GDM1 (cell line): Measurements from ENCODE around the gene GPR137.

ENCODE experiments used
- DNase-seq: peaks from one replicate; lab custom pipeline; 2025; lab: John Stamatoyannopoulos, UW

The GPR137 gene

DNA sequence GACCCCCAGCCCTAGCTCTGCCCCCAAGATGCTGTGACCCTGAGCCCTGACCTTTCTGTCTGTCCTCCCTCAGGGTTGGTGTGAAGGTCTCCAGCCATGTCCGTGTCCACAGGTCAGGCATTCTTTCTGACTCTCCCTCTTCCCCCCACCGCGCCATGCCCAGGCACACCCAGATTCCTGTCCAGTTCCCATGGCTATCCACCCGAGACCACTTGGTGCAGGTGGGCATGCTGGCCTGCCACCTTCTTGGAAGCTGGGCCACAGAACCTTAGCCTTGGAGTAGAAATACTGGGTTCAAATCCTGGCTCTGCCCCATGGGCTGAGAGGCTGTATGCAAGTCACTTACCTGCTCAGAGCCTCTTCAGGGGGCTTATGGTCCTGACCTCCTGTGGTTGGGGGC lies 36.6 kb upstream of the GPR137 start:
- DNase-seq = no peak

DNA sequence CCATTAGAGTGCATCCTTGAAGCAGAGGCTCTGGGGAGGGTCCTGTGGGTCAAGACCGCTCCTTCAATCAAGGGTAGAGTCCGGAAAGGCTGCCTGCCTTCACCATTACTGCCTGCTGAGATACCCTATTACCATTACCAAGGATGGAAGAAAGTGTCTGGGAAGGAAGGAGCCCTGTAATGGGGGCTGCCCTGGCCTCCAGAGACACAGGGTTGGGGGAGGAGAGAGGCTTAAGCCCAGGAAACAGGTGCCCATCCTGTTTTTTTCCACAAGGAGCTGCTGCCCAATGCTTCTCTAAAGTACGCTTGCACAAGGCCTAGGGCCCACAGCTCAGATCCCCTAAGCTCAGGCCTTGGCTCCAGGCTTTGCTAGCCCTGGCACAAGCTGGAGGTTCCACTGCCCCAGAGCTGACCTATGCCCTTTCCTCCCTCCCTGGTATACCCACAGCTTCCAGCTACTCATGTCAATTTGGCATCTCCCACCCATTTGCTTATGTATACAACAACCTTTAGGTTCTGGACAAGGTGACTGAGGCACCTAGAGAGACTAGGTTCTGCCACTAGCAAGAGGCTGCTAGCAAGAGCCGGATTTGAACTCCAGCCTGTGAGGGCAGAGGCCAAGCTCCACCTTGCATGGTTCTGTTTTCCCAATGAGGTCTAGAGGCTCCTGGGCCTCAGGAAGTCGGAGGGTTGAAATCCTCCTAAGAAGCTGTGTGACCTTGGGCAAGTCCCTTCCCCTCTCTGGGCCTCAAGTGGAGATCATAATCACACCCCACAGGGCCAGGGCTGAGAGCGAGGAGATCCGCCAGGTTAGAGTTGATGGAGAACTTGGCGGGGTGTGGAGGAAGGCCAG lies 35.9 kb upstream of the GPR137 start:
- DNase-seq = no peak

DNA sequence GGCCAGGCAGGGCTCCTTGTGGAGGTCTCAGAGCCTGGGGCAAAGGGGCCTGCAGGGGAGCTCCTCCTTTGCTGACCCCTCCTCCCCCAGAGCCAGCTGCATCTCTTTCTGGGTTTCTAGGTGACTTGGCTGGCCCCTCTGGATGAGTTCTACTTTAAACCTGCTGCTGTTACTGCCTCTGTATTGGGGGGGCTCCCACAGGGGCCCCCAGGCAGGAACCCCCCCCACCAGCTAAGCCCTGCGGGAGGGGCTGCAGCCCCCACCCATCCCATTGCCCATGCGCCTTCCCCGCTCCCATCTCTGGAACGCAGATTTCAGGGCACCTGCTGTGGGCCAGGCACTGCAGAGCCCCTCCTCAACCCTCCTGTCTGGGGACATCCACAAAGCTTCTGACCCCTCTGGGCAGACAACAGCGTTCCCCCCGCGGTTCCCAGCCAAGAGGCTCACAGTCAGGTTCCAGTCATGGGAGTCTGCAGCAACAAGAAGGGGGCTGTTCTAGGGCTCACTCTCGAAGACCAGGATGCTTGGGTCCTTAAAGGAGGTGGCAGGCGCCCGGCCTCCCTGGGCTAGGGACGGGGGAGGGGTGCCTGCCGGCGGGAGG lies 35.1 kb upstream of the GPR137 start:
- DNase-seq = no peak

DNA sequence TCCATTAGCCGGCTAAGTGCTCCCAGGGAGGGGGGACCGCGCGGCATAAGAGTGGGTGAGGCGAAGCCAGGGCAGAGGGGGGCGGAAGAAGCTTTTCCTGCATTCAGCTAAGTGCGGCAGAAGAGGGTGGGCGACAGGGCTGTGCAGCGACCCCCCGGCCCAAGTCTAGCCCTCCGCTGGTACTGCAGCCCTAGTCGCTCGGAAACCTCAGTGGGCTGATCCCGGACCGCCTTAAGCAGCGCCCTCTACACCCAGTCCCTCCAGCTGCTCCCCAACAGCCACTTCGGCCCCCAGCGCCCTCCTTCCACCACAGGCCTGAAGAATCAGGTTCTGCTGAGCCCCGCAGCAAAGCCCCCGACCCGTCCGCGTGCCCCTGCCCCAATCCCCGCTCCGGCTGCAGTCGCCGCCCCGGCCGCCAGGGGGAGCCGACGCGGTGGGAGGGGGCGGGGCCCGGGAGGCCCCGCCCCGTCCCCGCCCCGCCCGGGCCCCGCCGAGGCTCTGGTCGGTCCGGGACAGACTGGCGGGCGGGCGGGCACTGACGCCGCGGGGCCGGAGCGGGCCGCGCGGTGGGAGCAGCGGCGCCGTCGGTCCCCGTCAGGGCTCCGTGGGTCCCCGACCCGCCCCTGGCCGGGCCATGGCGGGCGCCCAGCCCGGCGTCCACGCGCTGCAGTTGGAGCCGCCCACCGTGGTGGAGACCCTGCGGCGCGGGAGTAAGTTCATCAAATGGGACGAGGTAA lies 34.5 kb upstream of the GPR137 start, which contains the start of gene PLCB3:
Gene PLCB3 (plus strand): TSS at position 515 of the 737 bp plus-strand sequence. CDS start 120 bp downstream, at position 635.
- no peak for DNase-seq

DNA sequence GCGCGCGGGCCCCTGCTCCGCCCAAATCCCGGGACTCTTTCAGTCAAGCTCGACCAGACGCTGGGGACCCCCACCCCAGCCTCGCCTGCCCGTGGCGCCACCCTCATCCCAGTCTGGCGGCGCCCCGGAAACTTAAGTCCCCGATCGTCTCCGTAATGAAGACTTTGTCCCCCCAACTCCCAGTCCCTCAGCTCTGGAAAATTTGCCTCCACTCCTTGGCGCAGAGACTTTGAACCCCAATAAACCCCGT lies 34.0 kb upstream of the GPR137 start:
- no peak for DNase-seq

DNA sequence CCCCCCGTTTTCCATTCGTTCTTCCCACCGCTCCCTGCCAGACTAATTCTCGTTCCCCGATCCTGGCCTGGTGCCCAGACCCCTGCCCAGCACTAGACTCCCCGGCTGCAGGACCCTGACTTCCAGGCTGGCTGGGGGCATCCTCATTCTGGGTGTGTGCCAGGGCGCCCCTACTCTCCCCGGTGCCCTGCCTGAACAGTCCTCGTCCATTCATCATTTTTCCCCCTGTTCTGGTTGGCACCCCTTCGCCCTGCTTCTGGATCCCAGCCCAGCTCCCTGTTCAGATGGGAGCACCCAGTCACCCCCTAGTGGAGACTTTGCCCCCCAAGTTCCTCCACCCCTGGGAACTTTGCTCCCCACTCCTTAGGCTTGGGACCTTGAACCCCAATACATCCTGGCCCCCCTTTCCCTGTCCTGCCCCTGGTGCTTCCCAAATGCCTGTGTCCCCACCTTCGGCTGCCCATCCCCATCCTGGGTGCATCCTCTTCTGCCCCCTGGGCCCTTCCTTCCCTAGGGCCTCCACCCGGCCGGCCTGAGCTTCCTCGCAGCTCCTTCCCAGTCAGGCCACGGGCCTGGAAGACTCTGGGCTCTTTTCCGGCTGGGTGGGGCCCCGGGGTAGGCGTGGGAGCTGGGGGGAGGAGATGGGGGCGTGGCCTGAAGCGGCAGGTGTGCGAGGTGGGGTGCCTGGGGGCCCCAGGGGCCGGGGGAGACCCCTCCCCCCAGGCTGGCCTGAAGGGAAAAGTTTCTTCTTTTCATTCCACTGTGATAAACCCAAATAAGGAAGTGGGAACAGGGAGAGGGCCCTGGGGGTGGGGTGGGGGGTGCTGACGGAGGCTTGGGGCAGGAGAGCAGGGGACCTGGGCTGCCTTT lies 33.4 kb upstream of the GPR137 start:
- DNase-seq = no peak

DNA sequence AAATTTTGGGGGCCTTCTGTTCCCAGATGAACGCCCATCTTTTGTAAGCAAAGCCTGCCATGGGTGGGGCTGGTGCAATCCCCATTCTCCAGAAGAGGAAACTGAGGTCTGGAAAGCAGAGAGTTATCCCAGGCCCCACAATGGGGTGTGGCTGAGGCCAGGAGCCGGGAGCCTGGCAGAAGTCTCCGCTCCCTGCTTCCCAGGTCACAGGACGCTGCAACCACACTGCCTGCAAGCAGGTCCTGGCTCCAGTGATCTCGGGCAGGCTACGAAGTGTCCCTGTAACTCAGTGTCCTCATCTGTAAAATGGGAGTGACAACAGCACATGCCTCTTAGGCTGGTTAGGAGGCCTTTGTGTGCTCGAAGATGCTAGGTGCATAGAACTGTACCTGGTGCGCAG lies 32.6 kb upstream of the GPR137 start:
- DNase-seq = no peak

DNA sequence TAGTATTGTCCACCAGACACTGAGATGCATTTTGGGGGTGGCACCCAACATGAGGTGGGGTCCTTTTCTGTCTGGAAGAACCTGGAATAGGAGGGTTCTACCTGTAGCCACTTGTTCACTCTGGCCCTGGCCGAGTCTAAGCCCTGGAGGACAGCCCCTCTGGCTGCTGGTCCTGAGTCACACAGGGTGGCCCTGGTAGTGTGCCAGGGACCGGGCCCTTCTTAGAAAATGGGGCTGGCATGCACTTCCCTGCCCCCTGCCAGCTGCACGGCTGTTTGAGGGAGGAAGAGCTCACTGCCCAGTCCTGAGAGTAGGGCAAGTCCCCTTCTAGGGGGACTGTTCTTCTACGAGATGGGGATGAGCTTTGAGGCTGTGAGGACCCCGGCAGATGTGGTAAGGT lies 32.2 kb upstream of the GPR137 start:
- DNase-seq = no peak

DNA sequence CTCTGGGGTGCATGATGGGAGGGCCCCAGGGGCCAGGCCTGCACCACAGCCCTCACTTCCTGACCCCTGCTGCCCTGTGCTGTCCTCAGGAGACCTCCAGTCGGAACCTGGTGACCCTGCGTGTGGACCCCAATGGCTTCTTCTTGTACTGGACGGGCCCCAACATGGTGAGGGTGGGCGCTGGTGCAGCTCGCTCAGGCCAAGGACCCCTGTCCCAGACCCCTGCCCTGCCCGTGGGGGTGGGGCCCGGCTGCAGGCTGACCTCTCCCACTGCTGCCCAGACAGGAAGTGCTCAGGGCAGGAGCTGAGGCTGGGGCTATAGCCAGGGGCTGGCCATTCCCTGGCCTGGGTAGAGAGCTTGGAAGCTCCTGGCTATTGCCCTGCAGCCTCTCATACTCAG lies 31.3 kb upstream of the GPR137 start:
- DNase-seq = no peak

DNA sequence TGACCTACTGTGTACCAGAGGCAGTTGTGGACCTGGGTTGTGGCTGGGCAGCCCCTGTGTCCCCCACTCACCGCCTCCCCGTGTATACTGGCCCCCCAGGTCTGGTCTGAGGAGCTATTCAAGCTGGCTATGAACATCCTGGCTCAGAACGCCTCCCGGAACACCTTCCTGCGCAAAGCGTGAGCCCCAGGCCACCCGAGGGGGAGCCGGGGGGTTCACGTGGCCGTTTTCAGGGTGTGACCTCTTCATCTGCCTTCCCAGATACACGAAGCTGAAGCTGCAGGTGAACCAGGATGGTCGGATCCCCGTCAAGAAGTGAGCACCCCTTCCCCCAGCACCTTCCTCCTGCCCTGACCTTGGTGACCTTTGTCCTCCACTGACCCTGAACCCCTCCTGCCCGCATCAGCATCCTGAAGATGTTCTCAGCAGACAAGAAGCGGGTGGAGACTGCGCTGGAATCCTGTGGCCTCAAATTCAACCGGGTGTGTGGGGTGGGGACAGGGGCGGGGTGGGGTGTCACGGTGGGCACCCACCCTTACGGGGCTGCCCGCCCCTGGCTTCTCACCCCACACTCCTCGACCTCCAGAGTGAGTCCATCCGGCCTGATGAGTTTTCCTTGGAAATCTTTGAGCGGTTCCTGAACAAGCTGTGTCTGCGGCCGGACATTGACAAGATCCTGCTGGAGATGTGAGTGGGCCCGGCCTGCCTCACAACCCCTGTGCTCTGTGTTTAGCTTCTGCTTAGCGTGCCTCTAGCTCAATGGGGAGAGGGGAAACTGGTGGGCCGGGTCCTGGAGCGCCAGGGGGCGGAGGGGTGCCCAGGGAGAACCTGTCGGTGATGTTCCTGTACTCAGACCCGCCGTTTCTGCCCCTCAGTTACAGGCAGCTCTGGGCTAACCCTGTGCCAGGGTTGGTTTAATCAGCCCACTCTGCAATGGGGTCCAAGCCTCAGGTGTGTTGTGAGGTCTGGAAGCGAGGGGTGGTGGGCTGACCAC lies 30.2 kb upstream of the GPR137 start:
- DNase-seq = no peak

DNA sequence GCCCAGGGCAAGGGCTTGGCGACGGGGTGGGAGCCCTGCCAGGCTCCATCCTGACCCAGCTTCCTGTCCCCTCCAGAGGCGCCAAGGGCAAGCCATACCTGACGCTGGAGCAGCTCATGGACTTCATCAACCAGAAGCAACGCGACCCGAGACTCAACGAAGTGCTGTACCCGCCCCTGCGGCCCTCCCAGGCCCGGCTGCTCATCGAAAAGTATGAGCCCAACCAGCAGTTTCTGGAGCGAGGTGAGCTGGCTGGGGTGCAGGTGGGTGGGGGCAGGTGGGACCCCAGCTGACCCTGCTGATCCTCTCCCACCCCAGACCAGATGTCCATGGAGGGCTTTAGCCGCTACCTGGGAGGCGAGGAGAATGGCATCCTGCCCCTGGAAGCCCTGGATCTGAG lies 29.3 kb upstream of the GPR137 start:
- DNase-seq = no peak

DNA sequence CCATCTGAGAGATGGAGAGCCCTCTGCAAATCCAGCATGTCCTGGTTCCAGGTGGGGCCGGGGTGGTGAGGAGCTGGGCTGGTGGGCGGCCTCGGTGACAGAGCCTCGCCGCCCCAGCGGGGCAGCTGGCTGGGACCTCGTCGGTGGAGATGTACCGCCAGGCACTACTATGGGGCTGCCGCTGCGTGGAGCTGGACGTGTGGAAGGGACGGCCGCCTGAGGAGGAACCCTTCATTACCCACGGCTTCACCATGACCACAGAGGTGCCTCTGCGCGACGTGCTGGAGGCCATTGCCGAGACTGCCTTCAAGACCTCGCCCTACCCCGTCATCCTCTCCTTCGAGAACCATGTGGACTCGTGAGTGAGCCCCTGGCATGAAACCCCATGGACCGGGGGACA lies 27.3 kb upstream of the GPR137 start:
- no peak for DNase-seq

DNA sequence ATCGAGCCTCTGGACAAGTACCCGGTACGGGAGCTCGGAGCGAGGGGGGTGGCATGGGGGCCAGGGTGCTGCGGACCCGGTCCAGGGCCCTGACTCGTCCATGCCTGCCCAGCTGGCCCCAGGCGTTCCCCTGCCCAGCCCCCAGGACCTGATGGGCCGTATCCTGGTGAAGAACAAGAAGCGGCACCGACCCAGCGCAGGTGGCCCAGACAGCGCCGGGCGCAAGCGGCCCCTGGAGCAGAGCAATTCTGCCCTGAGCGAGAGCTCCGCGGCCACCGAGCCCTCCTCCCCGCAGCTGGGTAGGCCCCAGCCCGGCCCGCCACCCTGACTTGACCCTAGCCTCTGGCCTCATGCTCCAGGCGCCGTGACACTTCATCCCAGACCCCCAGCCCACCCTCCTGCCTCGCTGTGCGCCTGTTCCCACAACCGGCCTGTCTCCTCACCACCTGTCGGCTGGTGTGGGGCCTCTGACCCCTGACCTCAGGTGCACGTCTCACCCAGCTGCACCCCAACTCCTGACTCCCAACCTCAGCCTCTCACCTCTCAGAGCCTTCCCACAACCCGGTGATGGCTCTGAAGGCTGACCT lies 26.6 kb upstream of the GPR137 start:
- DNase-seq = no peak

DNA sequence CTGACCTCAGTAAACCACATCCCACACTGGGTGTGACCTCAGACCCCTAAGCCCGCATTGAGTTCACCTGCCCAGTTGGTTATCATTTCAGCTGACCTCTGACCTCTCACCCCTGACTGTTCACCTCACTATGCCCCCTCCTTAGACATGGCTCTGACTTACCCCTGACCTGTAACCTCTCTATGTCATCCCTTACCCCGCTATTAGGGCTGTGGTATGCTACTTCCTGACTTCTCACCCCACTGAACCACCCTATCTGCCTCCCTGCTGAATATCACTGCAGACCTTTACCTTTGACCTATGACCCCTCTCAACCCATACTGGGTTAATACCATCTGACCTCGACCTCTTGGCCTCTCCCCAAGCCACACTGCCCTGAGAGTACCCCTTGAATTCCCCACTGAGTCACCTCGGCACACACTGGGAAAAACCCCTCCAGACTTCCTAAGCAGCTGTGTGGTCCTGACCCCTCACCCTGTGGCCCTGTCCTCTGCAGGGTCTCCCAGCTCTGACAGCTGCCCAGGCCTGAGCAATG lies 26.0 kb upstream of the GPR137 start:
- DNase-seq = no peak

DNA sequence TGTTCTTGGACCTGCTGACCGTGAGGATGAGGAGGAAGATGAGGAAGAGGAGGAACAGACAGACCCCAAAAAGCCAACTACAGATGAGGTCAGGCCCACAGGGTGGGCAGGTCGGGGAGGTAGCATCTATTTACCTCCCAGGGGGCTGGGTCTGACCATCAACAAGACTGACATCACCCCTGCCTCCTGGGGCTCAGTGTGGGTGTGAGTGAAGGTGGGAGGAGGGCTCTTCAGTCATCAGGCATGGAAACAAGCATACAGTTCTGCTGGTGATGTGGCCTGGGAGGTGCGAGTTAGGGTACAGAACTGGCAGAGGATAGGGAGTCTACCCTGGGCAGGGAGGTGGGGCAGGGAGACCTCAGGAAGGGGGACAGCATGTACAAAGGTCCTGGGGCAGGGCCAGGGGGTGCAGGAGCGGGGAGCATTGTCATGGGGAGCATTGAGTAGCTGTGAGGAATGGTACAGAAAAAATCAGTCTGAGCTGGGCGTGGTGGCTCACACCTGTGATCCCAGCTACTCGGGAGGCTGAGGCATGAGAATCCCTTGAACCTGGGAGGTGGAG lies 25.4 kb upstream of the GPR137 start:
- no peak for DNase-seq

DNA sequence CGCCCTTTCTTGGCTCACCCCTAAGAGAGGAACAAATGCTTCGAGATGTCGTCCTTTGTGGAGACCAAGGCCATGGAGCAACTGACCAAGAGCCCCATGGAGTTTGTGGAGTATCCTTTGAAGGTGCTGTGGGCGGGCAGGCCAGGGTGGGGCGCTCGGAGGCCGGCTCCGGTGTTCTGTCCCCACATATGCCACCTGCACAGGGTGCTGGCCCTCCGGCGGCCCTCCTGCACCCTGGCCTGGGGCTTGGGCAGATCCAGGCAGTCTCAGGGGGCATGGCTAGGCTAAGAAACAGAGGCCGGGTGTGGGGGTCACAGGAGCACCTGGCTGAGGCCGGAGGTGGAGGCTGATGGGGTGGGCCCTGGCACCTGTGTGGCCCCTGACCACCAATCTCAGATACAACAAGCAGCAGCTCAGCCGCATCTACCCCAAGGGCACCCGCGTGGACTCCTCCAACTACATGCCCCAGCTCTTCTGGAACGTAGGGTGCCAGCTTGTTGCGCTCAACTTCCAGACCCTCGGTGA lies 24.0 kb upstream of the GPR137 start:
- no peak for DNase-seq

DNA sequence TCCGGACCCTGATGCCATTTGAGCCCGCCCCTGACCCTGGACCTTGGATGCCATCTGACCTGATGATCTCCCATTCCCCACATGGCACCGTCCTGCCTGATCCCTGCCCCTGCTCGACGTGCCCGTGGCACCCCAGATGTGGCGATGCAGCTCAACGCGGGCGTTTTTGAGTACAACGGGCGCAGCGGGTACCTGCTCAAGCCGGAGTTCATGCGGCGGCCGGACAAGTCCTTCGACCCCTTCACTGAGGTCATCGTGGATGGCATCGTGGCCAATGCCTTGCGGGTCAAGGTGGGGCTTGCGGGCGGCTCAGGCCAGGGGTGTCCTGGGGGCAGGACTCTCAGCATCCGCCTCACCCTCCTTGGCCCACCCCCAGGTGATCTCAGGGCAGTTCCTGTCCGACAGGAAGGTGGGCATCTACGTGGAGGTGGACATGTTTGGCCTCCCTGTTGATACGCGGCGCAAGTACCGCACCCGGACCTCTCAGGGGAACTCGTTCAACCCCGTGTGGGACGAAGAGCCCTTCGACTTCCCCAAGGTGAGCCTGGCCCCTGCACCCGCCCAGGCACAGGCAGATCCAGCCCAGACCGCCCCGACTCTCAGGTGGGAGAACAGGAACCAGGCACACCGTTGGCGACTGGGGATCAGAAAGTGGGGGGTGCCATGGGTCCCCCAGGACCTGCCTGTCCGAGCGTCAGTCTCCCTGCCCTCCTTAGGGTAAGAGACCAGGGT lies 23.2 kb upstream of the GPR137 start:
- DNase-seq = no peak

DNA sequence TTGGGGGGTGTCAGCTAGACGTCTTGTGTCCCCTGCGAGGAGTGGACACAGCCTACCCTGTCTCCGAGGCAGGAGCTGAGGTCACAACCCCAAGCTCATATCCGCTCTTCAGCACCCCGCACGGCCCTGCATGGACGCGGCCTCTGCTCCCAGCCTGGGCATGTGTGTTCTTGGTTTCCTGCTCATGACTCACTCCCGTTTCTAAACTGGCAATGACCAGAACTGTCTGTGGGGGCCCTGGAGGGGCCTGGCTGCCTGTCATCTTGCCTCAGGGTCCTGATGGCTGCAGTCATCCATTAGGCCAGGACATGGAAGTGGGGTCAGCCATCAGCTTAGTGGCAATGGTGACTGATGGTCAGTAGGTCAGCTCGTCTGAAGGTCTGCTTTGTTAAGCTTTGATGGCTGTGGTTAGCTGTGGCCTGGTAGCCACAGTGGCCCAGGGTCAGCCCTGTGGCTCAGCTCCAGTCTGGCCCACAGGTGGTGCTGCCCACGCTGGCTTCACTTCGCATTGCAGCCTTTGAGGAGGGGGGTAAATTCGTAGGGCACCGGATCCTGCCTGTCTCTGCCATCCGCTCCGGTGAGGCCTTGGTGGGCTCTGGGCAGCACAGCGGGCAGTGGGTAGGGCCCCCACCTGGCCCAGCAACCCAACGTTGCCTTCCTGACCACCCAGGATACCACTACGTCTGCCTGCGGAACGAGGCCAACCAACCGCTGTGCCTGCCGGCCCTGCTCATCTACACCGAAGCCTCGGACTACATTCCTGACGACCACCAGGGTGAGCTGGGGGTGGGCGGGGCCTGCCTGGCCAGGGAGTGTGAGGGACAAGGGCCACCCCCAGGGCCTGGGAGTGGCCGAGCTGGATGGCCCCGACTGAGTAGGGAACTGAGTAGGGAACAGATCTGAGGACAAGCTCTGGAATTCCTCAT lies 22.4 kb upstream of the GPR137 start:
- no peak for DNase-seq
